Measurements from ENCODE around the gene KAZN. TPM values are rescaled to one million over a fixed set of nuclear protein-coding genes. Genes with fewer than 3 reads are reported as not detected.

The KAZN gene
- total RNA-seq, 1 donor from 2014 or later = 11.6 TPM

DNA sequence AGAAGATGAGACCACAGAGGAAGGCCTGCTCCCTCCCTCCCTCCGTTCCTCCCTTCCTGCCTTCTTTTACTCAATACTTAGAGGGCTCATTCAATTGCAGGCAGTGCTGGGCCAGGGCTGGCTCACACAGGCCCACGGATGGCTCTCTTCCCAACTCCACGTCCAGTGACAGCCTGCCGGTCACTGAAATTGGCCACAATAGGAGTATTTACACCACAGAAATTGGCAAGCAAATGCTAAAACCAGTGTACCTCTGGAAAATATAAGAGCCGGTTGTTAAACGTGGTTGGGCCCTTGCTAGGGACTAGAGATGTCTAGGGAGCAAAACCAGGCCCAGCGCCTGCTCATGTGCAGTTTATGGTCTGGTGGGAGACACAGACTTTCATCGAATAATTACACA is 482.6 kb downstream of the KAZN start:
- no peak overlapping the region for H3K4me3 Mint-ChIP-seq
- H3K27ac Mint-ChIP-seq (ENCODE audit: unreplicated experiment) = no peak overlapping the region
- no peaks in the 10 kb centered on the region for H3K9me3 Mint-ChIP-seq
- H3K4me1 Mint-ChIP-seq = no peaks in the 10 kb centered on the region
- H3K36me3 Mint-ChIP-seq (ENCODE audit: low read depth) = no peaks in the 10 kb centered on the region
- DNase-seq (ENCODE audit: low read depth, low spot score) = no peak
- TF ChIP-seq CTCF (conservative IDR thresholded peaks at IDR 0.05) = no peak
- H3K27me3 Mint-ChIP-seq (ENCODE audit: low read depth) = peaks cover 36% of the 10 kb centered on the region

- DNase-seq (ENCODE audit: low read depth, low spot score) = no peak
- no peak for TF ChIP-seq CTCF (conservative IDR thresholded peaks at IDR 0.05)
- Mint-ChIP-seq H3K27ac (ENCODE audit: unreplicated experiment) (no peak overlapping the region), H3K9me3 (no peaks in the 10 kb centered on the region), H3K4me3 (no peak overlapping the region), H3K4me1 (peaks cover 11% of the 10 kb centered on the region), H3K27me3 (ENCODE audit: low read depth) (peaks cover 37% of the 10 kb centered on the region), H3K36me3 (ENCODE audit: low read depth) (no peaks in the 10 kb centered on the region)
Measured at GRCh38 chr1:15083578-15083977, 485.1 kb downstream of the KAZN start.

DNA sequence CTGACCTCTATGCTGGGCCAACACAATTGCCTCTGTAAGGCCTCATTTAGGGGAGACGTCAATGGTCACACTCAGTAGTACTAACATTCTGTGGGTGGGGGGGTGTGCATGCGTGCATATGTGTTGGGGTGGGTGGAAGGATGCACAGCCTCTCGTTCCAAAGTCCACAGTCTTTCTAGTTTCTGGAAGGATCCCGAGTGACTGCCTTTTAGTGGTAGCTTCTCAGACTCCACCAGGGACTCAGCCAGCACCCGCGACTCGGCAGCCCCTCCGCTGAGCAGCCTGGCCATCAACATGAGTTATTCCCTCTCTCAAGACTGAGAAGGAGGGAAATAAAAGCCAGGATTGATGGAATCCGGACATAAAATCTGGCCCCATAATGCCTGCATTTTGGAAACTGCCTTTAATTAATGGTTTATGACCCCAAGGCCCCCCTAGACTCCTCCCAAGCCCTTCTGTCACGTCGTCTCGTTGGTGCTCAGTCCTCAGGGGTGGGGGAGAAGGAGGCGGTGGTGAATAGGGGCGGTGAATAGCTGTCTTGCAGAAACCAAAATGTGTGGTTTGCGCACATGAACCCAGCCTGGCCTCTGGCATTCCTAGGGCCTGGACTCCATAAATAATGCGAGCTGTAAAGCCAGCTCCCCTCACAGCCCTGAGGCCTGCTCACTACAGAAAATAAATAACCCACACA is 489.9 kb downstream of the KAZN start:
- no peak overlapping the region for H3K4me3 Mint-ChIP-seq
- H3K4me1 Mint-ChIP-seq = peaks cover 35% of the 10 kb centered on the region
- H3K27me3 Mint-ChIP-seq (ENCODE audit: low read depth) = peaks cover 34% of the 10 kb centered on the region
- no peaks in the 10 kb centered on the region for H3K9me3 Mint-ChIP-seq
- H3K36me3 Mint-ChIP-seq (ENCODE audit: low read depth) = no peaks in the 10 kb centered on the region
- H3K27ac Mint-ChIP-seq (ENCODE audit: unreplicated experiment) = no peak overlapping the region
- no peak for DNase-seq (ENCODE audit: low read depth, low spot score)
- no peak for TF ChIP-seq CTCF (conservative IDR thresholded peaks at IDR 0.05)

GRCh38 chr1:15089258-15089992 is 490.9 kb downstream of the KAZN start:
- Mint-ChIP-seq H3K36me3 (ENCODE audit: low read depth) (no peaks in the 10 kb centered on the region), H3K27ac (ENCODE audit: unreplicated experiment) (peak overlapping the region; percentile 89), H3K27me3 (ENCODE audit: low read depth) (peaks cover 30% of the 10 kb centered on the region), H3K4me3 (no peak overlapping the region), H3K9me3 (no peaks in the 10 kb centered on the region), H3K4me1 (peaks cover 35% of the 10 kb centered on the region)
- no peak for TF ChIP-seq CTCF (conservative IDR thresholded peaks at IDR 0.05)
- DNase-seq (ENCODE audit: low read depth, low spot score) = no peak

GRCh38 chr1:15090373-15090772 is 491.9 kb downstream of the KAZN start:
- Mint-ChIP-seq H3K4me3 (peak overlapping the region; percentile 1), H3K27me3 (ENCODE audit: low read depth) (peaks cover 23% of the 10 kb centered on the region), H3K9me3 (no peaks in the 10 kb centered on the region), H3K36me3 (ENCODE audit: low read depth) (no peaks in the 10 kb centered on the region), H3K4me1 (peaks cover 35% of the 10 kb centered on the region), H3K27ac (ENCODE audit: unreplicated experiment) (no peak overlapping the region)
- peak; percentile 41 for DNase-seq (ENCODE audit: low read depth, low spot score)
- no peak for TF ChIP-seq CTCF (conservative IDR thresholded peaks at IDR 0.05)

All from neural crest cell (in vitro differentiated cells).